Stimulated activated CD4-positive, alpha-beta T cell treated with anti-CD3 and anti-CD28 coated beads, Interleukin-12 subunit alpha, Interleukin-12 subunit beta, amount 100 ng/mL, for 24 hours (primary cell): ENCODE results near the gene STRADA.

Source experiments
- DNase-seq, 2 experiments: peaks; one replicate each; pipeline ENCODE4 v3.0.0-alpha.2; 2020; ENCODE audit warnings: low read depth in 2 of 2

Gene STRADA

GRCh38 chr17:63741408-63742173 is at the start of gene STRADA:
Gene STRADA (minus strand): TSS chr17:63741799. CDS start chr17:63728369, 13,430 bp downstream.
- DNase-seq, result peak; percentile 98 to 99

- no peak for DNase-seq
Measured at GRCh38 chr17:63790057-63790456, 48.5 kb upstream of the STRADA start.

- no peak for DNase-seq
Measured at GRCh38 chr17:63786971-63787711, 45.5 kb upstream of the STRADA start.

GRCh38 chr17:63786117-63786516 is 44.5 kb upstream of the STRADA start:
- no peak for DNase-seq

- DNase-seq, result no peak
Measured at GRCh38 chr17:63785556-63785955, 44.0 kb upstream of the STRADA start.

- DNase-seq, result no peak
Measured at GRCh38 chr17:63783522-63783921, 41.9 kb upstream of the STRADA start.

GRCh38 chr17:63780928-63781327 is 39.3 kb upstream of the STRADA start:
- no peak for DNase-seq

GRCh38 chr17:63780507-63780906 is 38.9 kb upstream of the STRADA start:
- DNase-seq, result no peak

GRCh38 chr17:63775420-63775819 is 33.8 kb upstream of the STRADA start:
- DNase-seq, result no peak

GRCh38 chr17:63774969-63775265 is 33.3 kb upstream of the STRADA start:
- no peak for DNase-seq

- DNase-seq, result peak; percentile 82 to 84
Measured at GRCh38 chr17:63774141-63774968, 32.8 kb upstream of the STRADA start, which contains the start of gene DDX42. Gene DDX42 (plus strand): TSS chr17:63774170. CDS start chr17:63787050, 12,880 bp downstream.

GRCh38 chr17:63773272-63774140 is 31.9 kb upstream of the STRADA start, which contains the start of gene CCDC47:
Gene CCDC47 (minus strand): TSS chr17:63773597. CDS start chr17:63766175, 7,422 bp downstream.
- peak; percentile 94 to 98 for DNase-seq

GRCh38 chr17:63772801-63773271 is 31.2 kb upstream of the STRADA start:
- no peak for DNase-seq

- no peak for DNase-seq
Measured at GRCh38 chr17:63768433-63768832, 26.8 kb upstream of the STRADA start.

GRCh38 chr17:63766754-63767153 is 25.2 kb upstream of the STRADA start:
- DNase-seq, result no peak

GRCh38 chr17:63764716-63765115 is 23.1 kb upstream of the STRADA start:
- DNase-seq, result no peak

- no peak for DNase-seq
Measured at GRCh38 chr17:63762161-63763078, 20.8 kb upstream of the STRADA start.

- DNase-seq, result no peak
Measured at GRCh38 chr17:63760771-63761539, 19.4 kb upstream of the STRADA start.

GRCh38 chr17:63758428-63758827 is 16.8 kb upstream of the STRADA start:
- no peak for DNase-seq
